Neural progenitor cell (in vitro differentiated cells): ENCODE measurements around the gene SIN3B.

Source experiments
- CTCF ChIP-seq: fragments of 200-600 bp; sonication (generic); IDR thresholded peaks from 2 replicates; pipeline ENCODE4 v1.5.1; 2017; ENCODE audit warnings: antibody characterized with exemption, mild to moderate bottlenecking
- EZH2 ChIP-seq: fragments of 200-600 bp; sonication (generic); IDR thresholded peaks from 2 replicates; pipeline ENCODE4 v1.6.1; 2017; ENCODE audit warnings: antibody characterized with exemption, mild to moderate bottlenecking, moderate library complexity

GRCh38 chr19:16886305-16886880 is 57.2 kb downstream of the SIN3B start:
- TF ChIP-seq CTCF (no peak), EZH2 (no peak)
